ENCODE measurements around the gene GFPT2.

The GFPT2 gene

GRCh38 chr5:180350711-180351465 lies 2.2 kb downstream of the GFPT2 start:
- DNase-seq = no peak

GRCh38 chr5:180350296-180350695 lies 2.8 kb downstream of the GFPT2 start:
- no peak for DNase-seq

- DNase-seq = no peak
These were observed 3.7 kb downstream of the GFPT2 start for GRCh38 chr5:180349391-180349790.

- DNase-seq = no peak
These were observed 4.8 kb downstream of the GFPT2 start for GRCh38 chr5:180348336-180348735.

GRCh38 chr5:180347702-180348101 lies 5.4 kb downstream of the GFPT2 start:
- DNase-seq = no peak

DNA sequence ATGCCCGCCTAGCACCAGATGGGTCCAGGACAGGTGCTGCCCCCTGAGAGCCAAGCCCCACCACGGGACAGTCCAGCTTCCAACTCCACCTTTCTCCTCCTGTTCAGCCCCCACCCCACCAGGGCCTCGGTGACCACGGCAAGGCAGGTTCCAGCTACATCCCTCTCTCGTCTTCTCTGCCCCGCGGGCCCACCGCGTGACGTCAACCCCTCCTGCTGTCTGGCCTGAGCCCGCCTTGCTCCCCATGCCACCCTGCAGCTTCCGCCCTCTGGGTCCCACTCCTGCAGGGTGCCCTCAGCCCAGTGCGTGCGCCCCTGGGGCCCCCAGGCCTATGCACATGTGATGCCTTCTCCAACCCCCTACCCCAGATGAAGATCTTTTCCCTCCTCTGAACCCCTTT lies 6.8 kb downstream of the GFPT2 start:
- DNase-seq = no peak

DNA sequence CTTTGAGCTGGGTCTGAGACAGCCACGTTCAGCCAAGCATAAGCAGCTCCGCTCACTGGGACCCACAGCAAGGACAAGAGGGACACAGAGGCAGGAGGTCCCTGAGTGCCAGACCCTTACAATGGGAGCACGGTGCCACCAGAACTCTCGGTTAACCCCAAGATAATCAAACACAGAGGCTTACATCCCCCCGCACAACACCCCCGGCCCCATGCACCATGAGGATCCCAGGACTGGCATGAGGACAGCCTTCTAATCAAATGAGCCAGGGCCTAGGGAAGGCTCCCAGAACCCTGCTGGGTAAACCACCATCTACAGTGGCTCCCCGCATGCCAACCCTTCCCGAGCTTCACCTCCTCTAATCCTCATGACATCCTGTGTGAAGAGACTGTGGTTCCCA lies 7.4 kb downstream of the GFPT2 start:
- no peak for DNase-seq

DNA sequence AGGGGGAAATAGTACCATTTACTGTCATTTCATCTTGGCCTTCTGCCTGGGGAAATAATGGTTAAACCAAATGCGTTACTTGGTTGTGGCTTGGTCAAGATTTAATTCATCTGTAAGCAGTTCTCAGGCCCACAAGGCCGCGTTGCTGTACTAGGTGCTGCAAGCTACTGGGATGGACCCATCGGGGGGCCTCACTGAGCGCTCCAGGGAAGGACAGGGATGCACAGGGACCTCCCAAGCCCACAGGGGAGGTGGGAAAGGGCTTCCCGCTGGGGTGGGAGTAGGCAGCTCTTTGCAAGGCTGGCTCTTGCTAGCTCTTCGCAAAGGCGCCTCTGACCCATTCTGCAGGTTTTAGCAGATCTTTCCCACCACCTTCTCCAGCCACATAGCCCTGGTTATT lies 8.0 kb downstream of the GFPT2 start:
- no peak for DNase-seq

GRCh38 chr5:180344696-180344999 lies 8.5 kb downstream of the GFPT2 start:
- no peak for DNase-seq

GRCh38 chr5:180343831-180344695 lies 9.1 kb downstream of the GFPT2 start:
- no peak for DNase-seq

DNA sequence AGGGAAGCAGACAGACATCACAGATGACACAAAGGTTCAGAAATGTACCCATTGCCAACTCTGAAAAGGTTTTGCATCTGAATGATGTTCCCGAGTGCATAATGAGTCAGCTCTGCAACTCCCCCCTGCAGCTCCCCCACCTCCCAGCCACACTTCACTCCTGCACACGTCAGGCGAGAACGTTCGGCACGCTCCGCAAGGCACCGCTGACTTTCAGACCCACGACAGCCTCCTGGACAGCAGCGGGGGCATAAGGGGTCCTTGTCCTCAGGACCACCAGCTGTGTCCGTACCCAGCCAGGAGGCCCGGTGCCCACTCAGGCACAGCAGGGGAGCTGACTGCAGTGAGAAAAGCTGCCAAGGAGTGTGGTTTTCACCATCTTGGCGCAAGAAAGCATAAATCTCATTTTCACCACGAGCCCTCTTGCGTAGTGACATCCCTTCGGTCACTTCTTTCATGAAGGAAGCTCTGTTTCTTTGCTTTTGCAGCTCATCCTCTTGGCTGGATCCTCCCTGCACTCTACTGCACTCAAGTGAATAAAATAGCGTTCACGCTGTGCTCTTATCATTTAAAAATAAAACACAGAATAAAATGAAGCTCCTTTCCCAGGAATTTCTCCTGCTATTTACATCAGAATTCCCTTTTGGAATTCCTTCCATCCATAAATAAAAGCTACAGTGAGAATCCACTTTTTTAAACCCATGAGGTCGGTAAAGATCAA lies 9.9 kb downstream of the GFPT2 start:
- DNase-seq = no peak

DNA sequence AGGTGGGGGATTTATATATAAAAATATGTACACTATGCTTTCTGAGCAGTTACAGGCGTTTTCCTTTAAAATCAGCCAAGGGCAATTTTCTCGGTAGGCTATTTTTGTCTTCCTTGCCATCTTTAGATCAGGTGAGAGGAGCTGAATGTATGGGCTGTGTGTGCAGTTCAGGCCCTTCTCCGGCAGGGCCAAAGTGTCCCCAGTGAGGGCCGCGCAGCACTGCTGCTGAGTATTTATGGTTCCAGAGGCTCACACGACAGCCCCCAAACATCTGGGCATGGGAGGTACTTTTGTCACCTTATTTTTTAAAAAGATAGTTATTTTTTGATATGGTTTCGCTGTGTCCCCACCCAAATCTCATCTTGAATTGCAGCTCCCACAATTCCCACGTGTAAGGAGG lies 11.5 kb downstream of the GFPT2 start:
- DNase-seq = no peak

GRCh38 chr5:180340856-180341255 lies 12.3 kb downstream of the GFPT2 start:
- no peak for DNase-seq

- no peak for DNase-seq
These were observed 13.5 kb downstream of the GFPT2 start for GRCh38 chr5:180339583-180340183.

DNA sequence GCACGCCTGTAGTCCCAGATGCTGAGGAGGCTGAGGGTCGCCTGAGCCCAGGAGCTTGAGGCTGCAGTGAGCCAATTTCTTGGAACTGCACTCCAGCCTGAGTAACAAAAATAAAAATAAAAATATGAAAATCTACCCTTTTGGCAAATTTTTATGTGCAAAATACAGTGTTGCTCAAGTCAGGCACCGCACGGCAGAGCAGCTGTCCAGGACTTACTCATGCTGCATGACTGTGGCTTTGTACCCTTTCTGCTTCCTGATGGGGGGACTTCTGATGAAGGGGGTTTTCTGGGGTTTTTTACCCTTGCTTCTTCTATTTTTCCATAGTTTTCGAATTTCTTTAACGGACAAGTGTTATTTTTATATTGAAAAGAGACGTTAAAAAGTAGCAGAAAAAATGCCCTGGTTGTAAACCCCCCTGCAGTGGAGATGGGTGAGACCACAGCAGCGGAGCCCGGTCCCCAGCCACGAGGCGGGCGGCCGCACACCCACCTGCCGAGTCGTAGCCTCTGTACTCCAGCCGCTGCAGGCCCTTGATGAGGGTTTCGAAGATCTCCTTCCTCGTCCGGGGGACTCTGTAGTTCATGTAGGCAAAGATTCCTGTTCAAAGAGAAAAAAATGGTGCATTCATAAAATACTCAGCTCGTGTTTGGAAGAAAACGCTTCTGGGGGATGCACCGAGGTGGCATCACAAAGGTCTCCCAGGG lies 15.0 kb downstream of the GFPT2 start:
- DNase-seq = no peak

DNA sequence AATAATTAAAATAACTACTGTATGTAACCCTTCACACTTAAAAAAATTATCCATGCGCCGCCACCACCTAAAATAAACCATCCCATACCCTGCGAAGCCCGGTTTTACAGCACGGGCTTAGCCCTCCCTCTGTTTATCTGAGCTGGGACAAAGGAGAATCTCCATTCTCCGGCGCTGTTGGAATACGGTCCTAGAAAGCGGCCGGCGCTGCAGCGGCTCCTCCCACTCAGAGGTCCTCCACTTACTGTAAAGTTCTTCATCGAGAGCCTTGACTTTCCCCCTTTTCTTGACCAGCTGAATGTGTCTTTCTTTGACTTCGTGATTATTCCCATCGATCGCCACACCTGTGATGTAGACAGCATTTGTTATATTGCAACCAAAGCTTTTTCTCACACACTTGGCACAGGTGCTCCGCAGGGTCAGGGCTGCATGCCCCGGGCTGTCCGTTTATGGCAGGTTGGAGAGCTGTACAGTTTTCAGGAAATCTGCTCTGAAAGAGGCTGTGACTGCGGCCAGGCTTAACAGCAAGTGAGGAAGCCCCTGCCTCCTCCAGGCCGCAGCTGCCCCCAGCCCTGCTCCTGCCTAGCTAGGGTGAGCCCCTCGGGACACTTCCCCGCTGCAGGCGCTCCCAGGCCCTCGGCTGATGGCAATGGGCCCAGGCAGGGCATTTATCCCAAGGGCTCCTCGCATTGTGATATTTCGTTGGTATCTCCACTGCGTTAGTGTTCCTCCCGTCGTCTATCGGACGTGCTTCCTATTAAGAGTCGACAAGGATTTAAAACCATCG lies 16.7 kb downstream of the GFPT2 start:
- DNase-seq = no peak

DNA sequence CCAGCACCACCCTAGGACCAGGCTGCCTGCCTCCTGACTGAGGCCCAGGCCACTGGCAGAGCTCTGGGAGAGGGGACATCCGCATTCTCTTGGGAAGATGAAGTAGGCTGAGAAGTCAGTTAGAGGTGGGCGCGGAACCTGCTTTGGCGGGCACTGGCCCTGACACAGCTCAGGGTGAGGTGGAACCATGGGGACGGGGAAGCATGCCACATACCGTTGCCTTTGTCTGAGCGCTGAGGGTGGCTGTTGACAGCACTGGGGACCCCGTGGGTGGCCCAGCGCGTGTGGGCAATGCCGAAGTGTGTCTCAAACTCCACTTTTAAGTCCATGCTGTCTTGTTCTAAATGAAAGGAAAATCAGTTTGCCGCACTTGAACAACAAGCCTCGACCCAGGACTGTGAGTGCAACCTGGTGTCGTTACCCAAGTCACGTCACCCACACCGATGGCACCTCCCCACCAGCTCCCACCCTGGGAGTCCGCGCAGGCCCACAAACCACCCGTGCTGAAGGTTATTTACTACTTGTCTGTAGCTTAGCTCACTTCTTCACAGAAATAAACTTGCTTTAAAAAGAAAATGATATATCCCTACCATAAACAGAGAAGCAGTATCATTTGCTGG lies 17.4 kb downstream of the GFPT2 start:
- DNase-seq = no peak

GRCh38 chr5:180334751-180335613 lies 18.2 kb downstream of the GFPT2 start:
- no peak for DNase-seq

DNA sequence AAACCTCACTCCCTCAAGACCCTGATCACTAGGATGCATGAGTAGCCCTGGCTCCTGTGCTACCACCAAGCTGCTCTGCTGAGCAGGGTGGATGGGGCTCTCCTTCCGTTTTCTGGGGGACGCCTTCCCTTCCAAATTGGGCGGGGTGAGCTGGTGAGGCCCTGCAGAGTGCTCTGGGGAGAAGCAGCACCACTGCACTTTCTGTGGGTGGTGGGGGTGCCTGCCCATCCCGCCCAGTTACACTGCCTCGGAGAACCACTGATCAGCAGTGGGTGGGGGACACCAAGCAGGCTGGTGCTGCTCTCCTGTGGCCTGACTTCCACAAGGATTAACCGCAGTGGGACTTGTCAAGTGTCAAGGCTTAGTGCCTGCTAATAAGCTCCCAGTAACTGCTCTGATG lies 19.0 kb downstream of the GFPT2 start:
- DNase-seq = no peak

GRCh38 chr5:180333661-180334060 lies 19.5 kb downstream of the GFPT2 start:
- no peak for DNase-seq

Measured in activated effector memory CD4-positive, alpha-beta T cell treated with Interleukin-2 at 50 U/mL for 16 hours (primary cell).